ENCODE data around the gene SEMA3B.

The SEMA3B gene

DNA sequence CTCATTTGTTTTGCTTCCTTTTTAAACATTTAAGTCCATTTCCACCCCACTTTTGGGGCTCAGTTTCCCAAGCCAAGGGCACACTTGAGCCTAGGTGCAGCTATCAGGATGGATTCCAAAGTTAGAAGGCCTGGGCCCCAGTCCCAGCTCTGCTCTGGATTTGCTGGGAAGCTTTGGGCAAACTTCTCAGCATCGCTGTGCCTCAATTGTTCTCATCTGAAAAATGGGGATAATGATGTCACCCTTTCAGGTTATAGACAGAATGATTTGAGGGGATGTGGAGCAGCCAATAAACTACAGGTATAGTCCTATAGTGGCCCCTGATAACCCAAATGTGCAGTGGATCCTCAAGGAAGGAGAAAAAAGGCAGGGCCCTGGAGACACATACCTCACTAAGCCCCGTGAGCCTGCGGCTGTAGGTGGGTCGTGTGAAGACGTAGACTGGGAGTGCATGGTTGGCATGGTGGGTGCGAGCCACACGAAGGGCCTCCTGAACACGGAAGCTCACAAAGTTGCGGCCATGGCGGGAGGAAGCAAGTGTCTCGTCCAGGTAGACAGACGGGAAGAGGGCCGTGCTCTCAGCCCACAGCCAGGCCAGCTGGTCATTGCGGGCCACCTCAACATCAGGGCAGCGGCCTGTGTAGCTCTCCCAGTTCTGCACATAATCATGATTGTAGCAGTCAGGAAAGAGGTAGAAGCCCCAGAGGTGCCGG is 50.4 kb downstream of the SEMA3B start:
- no peak for FAIRE-seq

DNA sequence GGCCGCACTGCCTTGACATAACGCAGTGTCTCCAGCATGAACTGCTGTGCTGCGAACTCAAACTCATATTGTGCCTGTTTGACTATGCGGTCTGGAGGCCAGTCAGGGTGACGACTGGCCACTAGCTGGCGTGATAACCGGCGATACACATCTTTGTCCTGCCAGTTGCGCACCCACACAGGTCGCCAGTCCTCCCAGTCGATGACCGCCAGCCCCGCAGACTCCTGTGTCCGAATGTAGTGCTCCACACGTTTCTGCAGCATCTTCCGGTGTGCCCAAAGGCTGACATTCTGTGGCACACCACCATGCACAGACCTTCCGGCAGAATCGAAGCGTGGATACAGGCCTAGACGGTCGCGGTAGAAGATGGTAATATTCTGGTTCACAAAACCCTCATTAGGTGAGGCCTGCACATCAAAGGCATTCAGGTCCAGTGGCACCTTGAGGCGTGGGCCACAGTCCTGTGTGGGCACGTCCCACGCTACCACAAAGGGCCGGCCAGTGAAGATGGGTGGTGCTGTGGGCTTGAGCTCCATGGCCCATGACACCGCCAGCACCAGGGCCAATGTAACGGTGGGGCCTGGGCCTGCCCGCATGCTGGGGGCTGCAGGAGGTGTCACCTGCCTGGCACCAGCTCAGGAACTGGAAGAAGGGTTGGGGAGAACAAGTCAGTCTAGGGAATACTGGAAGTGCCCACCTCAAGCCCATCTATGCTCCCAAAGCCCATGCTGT is 51.1 kb downstream of the SEMA3B start:
- no peak for FAIRE-seq

GRCh38 chr3:50320853-50321335 is 51.9 kb downstream of the SEMA3B start:
- no peak for FAIRE-seq

DNA sequence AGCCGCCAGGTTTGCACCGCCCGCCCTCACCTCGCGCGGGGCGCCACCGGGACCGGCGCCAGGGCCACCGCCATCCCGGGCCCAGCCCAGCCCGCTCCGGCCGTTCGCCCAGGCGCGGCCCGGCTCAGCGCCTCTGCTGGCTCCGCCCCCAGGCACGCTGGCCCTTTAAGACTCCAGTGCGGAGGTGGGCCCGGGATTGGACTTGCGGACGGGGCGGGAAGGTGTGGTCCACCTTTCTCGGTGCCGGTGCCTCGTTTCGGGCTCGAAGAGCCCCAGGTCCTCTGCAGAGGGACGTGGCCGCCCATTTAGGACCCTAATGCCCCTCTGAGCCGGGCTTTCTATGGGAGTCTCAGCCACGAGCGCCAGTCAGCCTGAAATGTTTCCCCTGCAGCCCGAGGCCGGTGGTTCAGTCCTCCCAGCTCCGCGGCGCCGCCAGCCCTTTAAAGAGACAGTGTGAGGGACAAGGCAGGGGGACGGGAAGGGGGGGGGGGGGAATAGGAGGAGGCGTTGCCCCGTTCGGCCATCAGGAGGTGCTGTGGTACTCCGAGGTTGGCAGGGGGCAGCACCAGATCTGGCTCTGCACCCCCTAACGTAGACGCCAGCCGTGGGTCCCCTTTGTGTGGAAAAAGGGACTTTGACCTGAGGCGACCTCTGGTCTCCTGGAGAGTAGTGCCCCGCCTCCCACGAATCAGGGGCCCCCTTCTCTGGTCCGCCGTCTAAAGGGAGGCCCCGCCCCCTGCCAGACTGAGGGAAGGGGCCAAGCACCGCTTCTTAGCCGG is 52.6 kb downstream of the SEMA3B start:
- FAIRE-seq: no peak

DNA sequence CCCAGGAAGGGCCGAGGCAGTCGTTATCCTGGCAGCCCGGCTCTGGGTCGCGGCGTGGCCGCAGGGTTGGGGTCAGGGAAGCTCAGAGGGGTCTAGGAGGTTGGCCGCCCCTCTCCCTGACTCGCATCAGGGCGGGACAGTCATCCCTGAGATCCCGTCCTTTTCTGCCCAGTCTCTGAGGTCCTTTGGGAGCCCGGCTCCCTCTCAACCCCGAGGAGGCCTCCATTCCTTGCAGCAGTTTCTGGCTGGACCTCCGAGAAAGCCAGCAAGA is 53.1 kb downstream of the SEMA3B start:
- no peak for FAIRE-seq

DNA sequence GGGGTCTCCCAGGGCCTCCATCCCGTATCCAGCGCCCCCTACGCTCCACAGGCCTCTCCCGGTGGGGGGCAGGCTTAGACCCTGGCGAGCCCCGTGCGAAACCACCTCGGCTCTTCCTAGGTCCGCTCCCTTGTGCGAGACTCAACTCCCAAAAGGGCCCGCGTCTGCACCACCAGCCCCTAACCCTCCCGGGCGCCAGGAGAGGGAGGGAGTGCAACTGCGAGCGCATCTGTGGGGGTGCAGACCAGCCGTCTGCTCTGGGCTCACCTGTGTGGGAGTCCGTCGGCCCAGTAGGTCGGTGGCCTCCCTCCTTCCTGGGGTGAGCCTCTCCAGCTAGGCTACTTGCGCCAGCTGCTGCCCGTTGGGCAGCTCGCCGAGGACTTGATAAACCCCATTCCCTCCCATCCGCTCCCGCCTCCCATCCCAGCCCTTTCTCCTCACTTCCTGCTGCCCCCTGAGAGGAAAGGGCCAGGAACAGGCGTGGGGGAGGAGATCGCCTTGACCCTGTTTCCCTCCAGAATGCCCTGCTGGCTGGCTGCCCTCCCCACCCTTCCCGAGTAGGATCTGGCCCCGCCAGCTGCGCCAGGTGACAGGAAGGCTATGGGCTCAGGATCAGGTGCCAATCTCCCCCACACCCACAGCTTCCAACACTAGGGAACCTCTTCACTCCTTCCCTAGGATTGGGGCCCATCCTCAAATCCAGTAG is 53.6 kb downstream of the SEMA3B start, which contains the start of gene HYAL2:
Gene HYAL2 (minus strand): TSS at position 360 of the 706 bp plus-strand sequence. CDS start 2,256 bp downstream, outside the sequence.
- no peak for FAIRE-seq

DNA sequence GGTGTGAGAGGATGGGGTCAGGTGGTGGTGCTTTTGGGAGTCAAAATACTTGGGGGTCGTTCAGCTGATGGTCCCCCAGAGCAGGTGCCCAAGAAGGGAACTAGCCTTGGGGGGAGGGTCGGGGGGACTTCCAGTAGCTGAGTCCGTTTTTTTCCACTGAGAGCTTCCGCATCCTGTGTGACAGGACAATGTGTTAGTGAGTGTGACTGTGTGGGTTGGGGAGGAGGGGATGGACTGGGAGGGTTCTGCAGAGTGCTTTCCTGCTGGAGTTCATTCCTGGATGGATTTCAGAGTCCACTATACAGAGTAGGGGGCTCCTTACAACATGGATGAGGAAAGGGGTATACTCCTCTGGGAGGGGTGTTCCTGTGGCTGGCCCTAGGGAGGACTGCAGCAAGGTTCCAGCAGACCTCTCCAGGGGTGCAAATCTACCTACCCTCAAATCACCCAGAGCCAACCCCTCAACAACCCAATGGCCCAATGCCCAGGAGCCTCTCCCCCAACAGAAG is 54.2 kb downstream of the SEMA3B start:
- no peak for FAIRE-seq

- no peak for FAIRE-seq
Observed at GRCh38 chr3:50323614-50324199, 54.8 kb downstream of the SEMA3B start.

- no peak for FAIRE-seq
Observed at GRCh38 chr3:50324351-50325112, 55.6 kb downstream of the SEMA3B start.

DNA sequence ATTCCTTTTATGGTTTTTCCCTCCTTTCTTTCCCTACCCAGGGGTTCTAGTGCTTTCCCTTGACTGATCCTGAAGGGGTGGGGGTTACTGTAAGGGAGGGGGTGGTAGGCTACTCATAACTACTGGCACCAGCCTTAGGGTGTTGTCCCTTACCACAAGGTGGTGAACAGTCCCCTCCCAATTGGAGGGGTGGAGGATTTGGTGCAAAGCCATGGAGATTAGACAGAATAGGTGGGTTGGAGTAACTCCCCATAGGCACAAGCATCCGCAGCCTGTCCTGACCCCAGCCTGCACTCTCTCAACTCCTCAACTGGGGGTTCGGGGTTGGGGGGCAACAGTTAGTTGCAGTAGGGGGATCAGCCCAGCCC is 56.1 kb downstream of the SEMA3B start:
- no peak for FAIRE-seq

DNA sequence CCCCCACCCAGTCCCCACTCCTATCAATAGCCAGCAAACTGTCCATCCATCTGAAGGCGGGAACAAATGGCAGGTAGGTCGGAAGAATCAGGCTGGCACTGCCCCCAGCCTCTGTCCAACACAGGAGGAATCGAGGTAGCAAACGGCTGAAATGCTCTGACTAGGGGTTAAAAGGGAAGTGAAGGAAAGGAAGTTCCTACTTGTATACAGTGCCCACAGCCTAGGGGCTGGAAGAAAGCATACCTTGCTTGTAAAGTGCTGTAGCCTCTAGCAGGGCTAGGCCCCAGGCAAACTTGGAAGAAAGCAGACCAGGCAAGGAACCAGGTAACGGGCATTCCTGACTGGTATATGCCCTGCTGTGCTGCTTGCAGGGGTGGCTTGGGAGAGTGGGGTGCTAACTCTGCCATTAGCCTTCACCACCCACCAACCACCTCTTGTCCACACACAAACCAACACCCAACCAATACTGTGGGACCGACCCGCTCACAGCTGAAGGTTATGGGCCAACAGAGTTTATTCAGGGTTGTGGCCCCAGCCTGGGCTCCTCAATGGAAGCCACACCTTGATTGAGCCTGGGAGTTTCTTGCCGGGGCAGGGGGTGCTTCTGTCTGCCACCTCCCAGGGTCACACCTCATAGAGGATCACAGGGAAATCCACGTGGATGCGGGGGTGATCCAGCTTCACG is 56.7 kb downstream of the SEMA3B start:
- FAIRE-seq: no peak

DNA sequence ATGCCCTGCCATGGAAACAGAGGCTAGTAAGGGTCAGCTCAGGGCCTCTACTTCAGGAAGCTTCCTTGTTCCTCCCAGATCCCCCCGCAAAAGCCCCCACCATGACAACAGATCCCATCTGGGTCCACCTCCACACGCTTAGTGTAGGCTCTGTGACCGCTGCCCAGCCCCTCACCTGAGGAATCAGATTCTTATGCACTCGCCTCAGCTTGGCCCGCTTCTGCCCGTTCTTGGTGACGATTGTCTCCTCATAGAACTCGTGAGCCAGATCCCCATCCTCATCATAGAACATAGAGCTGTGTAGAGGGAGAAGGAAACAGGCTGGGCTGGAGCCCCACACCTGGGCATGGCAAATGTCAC is 57.2 kb downstream of the SEMA3B start:
- FAIRE-seq: no peak

DNA sequence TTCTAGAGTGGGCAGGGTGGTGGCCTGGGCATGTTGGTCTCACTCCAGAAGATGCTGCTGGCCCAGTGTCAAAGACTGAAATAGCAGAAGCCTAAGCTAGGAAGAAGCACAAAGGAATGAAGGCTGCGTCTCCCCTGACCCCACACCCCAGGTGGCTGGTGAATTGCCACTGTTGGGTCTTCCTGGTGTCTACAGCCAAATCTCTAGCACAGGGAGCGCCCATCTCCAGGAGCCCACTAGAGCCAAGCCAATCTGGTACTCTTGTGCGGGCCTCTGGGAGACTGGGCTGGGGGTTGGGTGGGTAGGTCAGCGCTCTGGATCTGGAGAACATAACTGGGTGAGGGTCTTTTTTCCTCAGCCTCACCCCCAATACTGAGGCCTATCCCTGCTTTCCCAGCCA is 58.2 kb downstream of the SEMA3B start:
- FAIRE-seq: no peak

Measured in endometrium (tissue), 2 donors.